OCI-LY3 (cell line): ENCODE measurements around the gene MIAT.

Experiments
- H2AFZ ChIP-seq: fragments of 200-600, 300-600 bp; shearing (Covaris generic); 2 replicates; pipeline ENCODE4 v1.6.0; 2014; ENCODE audit warnings: antibody characterized with exemption, low read depth, low read length
- H3K27ac ChIP-seq: fragments of 200-600, 300-600 bp; sonication (generic); 2 replicates; pipeline ENCODE4 v1.5.1; 2014; ENCODE audit warnings: mild to moderate bottlenecking, low read length, moderate library complexity, mixed read lengths
- H3K27me3 ChIP-seq: fragments of 200-600, 300-600 bp; sonication (generic); 2 replicates; pipeline ENCODE4 v1.6.1; 2014; ENCODE audit warnings: low read depth, low read length, mixed read lengths
- H3K36me3 ChIP-seq: fragments of 200-600, 300-600 bp; sonication (generic); replicated peaks from 2 replicates; pipeline ENCODE3; 2014; ENCODE audit warnings: low read depth, low read length, mixed read lengths
- H3K4me1 ChIP-seq: fragments of 300-600, 200-600 bp; sonication (generic); 2 replicates; pipeline ENCODE4 v1.6.1; 2014; ENCODE audit warnings: low read length, mixed read lengths
- H3K4me2 ChIP-seq: fragments of 200-600, 300-600 bp; sonication (generic); 2 replicates; pipeline ENCODE4 v1.6.1; 2014; ENCODE audit warnings: low read length, mixed read lengths
- H3K4me3 ChIP-seq: fragments of 300-600, 200-600 bp; sonication (generic); 2 replicates; pipeline ENCODE4 v1.5.1; 2014; ENCODE audit warnings: antibody characterized with exemption, mild to moderate bottlenecking, low read length, moderate library complexity
- H3K79me2 ChIP-seq: fragments of 300-600, 200-600 bp; shearing (Covaris generic); 2 replicates; pipeline ENCODE4 v1.6.1; 2014; ENCODE audit warnings: mild to moderate bottlenecking, low read length, mixed read lengths
- H3K9ac ChIP-seq: fragments of 300-600, 200-600 bp; shearing (Covaris generic); 2 replicates; pipeline ENCODE4 v1.6.0; 2014; ENCODE audit warnings: mild to moderate bottlenecking, low read length, moderate library complexity
- H3K9me3 ChIP-seq: fragments of 200-600, 300-600 bp; shearing (Covaris generic); 2 replicates; pipeline ENCODE4 v1.6.1; 2014; ENCODE audit warnings: low read length, mixed read lengths; ENCODE audit not compliant: insufficient read depth
- H4K20me1 ChIP-seq: fragments of 200-600, 300-600 bp; sonication (generic); 2 replicates; pipeline ENCODE4 v1.6.1; 2016; ENCODE audit warnings: low read length, mixed read lengths; ENCODE audit not compliant: insufficient read depth
- CTCF ChIP-seq: fragments of 200-600, 300-600 bp; sonication (generic); IDR thresholded peaks from 2 replicates; pipeline ENCODE4 v1.5.1; 2014; ENCODE audit warnings: antibody characterized with exemption, low read length, low read depth
- EZH2phosphoT487 ChIP-seq: fragments of 200-600 bp; shearing (Covaris generic); IDR thresholded peaks from 2 replicates; pipeline ENCODE4 v1.6.1; 2018; ENCODE audit warnings: antibody characterized with exemption, mixed run types, low read depth

Gene MIAT

GRCh38 chr22:26665813-26666231 is 8.4 kb downstream of the MIAT start:
- Histone ChIP-seq H3K27ac (no peak overlapping the region), H3K9me3 (no peaks in the 10 kb centered on the region), H3K9ac (no peak overlapping the region), H3K4me3 (no peak overlapping the region), H3K4me2 (no peak overlapping the region), H2AFZ (no peak overlapping the region), H4K20me1 (no peaks in the 10 kb centered on the region), H3K36me3 (no peaks in the 10 kb centered on the region), H3K4me1 (peaks cover 11% of the 10 kb centered on the region), H3K79me2 (no peaks in the 10 kb centered on the region), H3K27me3 (no peaks in the 10 kb centered on the region)
- 0 out of 2 replicates have a peak, but pooled peaks have one; percentile 7 for TF ChIP-seq CTCF
- TF ChIP-seq EZH2phosphoT487: no peak

- TF ChIP-seq EZH2phosphoT487 (no peak), CTCF (no peak)
- H3K4me1 ChIP-seq: peaks cover 24% of the 10 kb centered on the region
- H3K4me2 ChIP-seq: no peak overlapping the region
- H3K79me2 ChIP-seq: no peaks in the 10 kb centered on the region
- H3K4me3 ChIP-seq: no peak overlapping the region
- no peaks in the 10 kb centered on the region for H3K36me3 ChIP-seq
- no peak overlapping the region for H3K27ac ChIP-seq
- no peak overlapping the region for H2AFZ ChIP-seq
- no peak overlapping the region for H3K9ac ChIP-seq
- no peaks in the 10 kb centered on the region for H4K20me1 ChIP-seq
- H3K9me3 ChIP-seq: no peaks in the 10 kb centered on the region
- no peaks in the 10 kb centered on the region for H3K27me3 ChIP-seq
Observed at GRCh38 chr22:26667140-26667539, 9.8 kb downstream of the MIAT start.

- Histone ChIP-seq H3K9ac (no peak overlapping the region), H3K4me3 (no peak overlapping the region), H3K36me3 (no peaks in the 10 kb centered on the region), H3K27ac (no peak overlapping the region), H4K20me1 (no peaks in the 10 kb centered on the region), H3K27me3 (no peaks in the 10 kb centered on the region), H3K9me3 (no peaks in the 10 kb centered on the region), H2AFZ (no peak overlapping the region), H3K79me2 (peaks cover 10% of the 10 kb centered on the region), H3K4me1 (peaks cover 33% of the 10 kb centered on the region), H3K4me2 (no peak overlapping the region)
- no peak; the same call in 1 of the 2 replicates for TF ChIP-seq CTCF
- no peak for TF ChIP-seq EZH2phosphoT487
Observed at GRCh38 chr22:26669060-26669481, 11.7 kb downstream of the MIAT start.

- H3K27me3 ChIP-seq: no peaks in the 10 kb centered on the region
- H4K20me1 ChIP-seq: no peaks in the 10 kb centered on the region
- H2AFZ ChIP-seq: no peak overlapping the region
- H3K9me3 ChIP-seq: no peaks in the 10 kb centered on the region
- no peaks in the 10 kb centered on the region for H3K36me3 ChIP-seq
- H3K9ac ChIP-seq: no peak overlapping the region
- peaks cover 24% of the 10 kb centered on the region for H3K79me2 ChIP-seq
- TF ChIP-seq EZH2phosphoT487: no peak
- TF ChIP-seq CTCF: no peak
- H3K4me2 ChIP-seq: no peak overlapping the region
- H3K4me1 ChIP-seq: peaks cover 38% of the 10 kb centered on the region
- no peak overlapping the region for H3K4me3 ChIP-seq
- no peak overlapping the region for H3K27ac ChIP-seq
Observed at GRCh38 chr22:26670459-26670858, 13.1 kb downstream of the MIAT start.
